ENCODE data around the gene FYN.

FYN gene

GRCh38 chr6:111747829-111748228 is 125.4 kb downstream of the FYN start:
- DNase-seq (ENCODE audit: low read depth): no peak

- DNase-seq (ENCODE audit: low read depth): no peak
Observed at GRCh38 chr6:111747396-111747795, 125.9 kb downstream of the FYN start.

- DNase-seq (ENCODE audit: low read depth): no peak
Observed at GRCh38 chr6:111746983-111747382, 126.3 kb downstream of the FYN start.

GRCh38 chr6:111745636-111746035 is 127.6 kb downstream of the FYN start:
- no peak for DNase-seq (ENCODE audit: low read depth)

- no peak for DNase-seq (ENCODE audit: low read depth)
Observed at GRCh38 chr6:111745186-111745585, 128.1 kb downstream of the FYN start.

- DNase-seq (ENCODE audit: low read depth): no peak
Observed at GRCh38 chr6:111743862-111744692, 129.2 kb downstream of the FYN start.

GRCh38 chr6:111743360-111743759 is 129.9 kb downstream of the FYN start:
- no peak for DNase-seq (ENCODE audit: low read depth)

GRCh38 chr6:111741177-111741952 is 131.9 kb downstream of the FYN start:
- DNase-seq (ENCODE audit: low read depth): no peak

GRCh38 chr6:111740506-111740905 is 132.7 kb downstream of the FYN start:
- DNase-seq (ENCODE audit: low read depth): no peak

GRCh38 chr6:111739257-111739696 is 134.0 kb downstream of the FYN start:
- DNase-seq (ENCODE audit: low read depth): no peak

GRCh38 chr6:111738631-111739030 is 134.6 kb downstream of the FYN start:
- DNase-seq (ENCODE audit: low read depth): no peak

- no peak for DNase-seq (ENCODE audit: low read depth)
Observed at GRCh38 chr6:111738156-111738555, 135.1 kb downstream of the FYN start.

- peak; percentile 36 for DNase-seq (ENCODE audit: low read depth)
Observed at GRCh38 chr6:111737065-111737521, 136.2 kb downstream of the FYN start.

GRCh38 chr6:111736005-111736608 is 137.1 kb downstream of the FYN start:
- DNase-seq (ENCODE audit: low read depth): no peak

GRCh38 chr6:111734068-111735061 is 138.9 kb downstream of the FYN start:
- no peak for DNase-seq (ENCODE audit: low read depth)

- no peak for DNase-seq (ENCODE audit: low read depth)
Observed at GRCh38 chr6:111732390-111732789, 140.9 kb downstream of the FYN start.

GRCh38 chr6:111731456-111732195 is 141.6 kb downstream of the FYN start:
- DNase-seq (ENCODE audit: low read depth): no peak

- DNase-seq (ENCODE audit: low read depth): no peak
Observed at GRCh38 chr6:111730864-111731263, 142.4 kb downstream of the FYN start.

GRCh38 chr6:111727802-111728201 is 145.4 kb downstream of the FYN start:
- DNase-seq (ENCODE audit: low read depth): no peak

GRCh38 chr6:111727041-111727440 is 146.2 kb downstream of the FYN start:
- no peak for DNase-seq (ENCODE audit: low read depth)

Data from stimulated activated CD8-positive, alpha-beta memory T cell treated with anti-CD3 and anti-CD28 coated beads, Interleukin-12 subunit alpha, Interleukin-12 subunit beta, amount 100 ng/mL, for 4 hours (primary cell).